Body of pancreas (tissue), 4 donors: ENCODE data around the gene LRRN3. TPM values are rescaled to one million over a fixed set of nuclear protein-coding genes. Genes with fewer than 3 reads are reported as not detected.

Experiments used
- ATAC-seq: fragments of 150-250 bp; one replicate; pipeline ENCODE4 v1.9.1; 2016
- DNase-seq, 4 donors: peaks; one replicate each; pipeline ENCODE4 v3.0.0-alpha.2; 2019
- H3K27ac ChIP-seq, 4 donors: fragments of 200-600 bp; sonication (generic); 1 replicate in 3 of 4; 2 replicates in 1 of 4; pipeline versions ENCODE4 v1.5.1 to v1.6.1; 2016 to 2019; ENCODE audit warnings: mild to moderate bottlenecking in 1 of 4, mixed read lengths in 1 of 4, moderate library complexity in 1 of 4
- H3K27me3 ChIP-seq, 2 donors: fragments of 200-600 bp; sonication (generic); one replicate each; pipeline ENCODE4 v1.6.0; 2016; ENCODE audit warnings: mild to moderate bottlenecking in 1 of 2
- H3K36me3 ChIP-seq, 2 donors: fragments of 200-600 bp; sonication (generic); replicated peaks in 1 of 2; 2 replicates each; pipeline ENCODE4 v1.5.1; 2016; ENCODE audit warnings: low read depth in 2 of 2; ENCODE audit not compliant: insufficient read depth in 1 of 2
- H3K4me1 ChIP-seq: fragments of 200-600 bp; sonication (generic); one replicate; pipeline ENCODE4 v1.6.0; 2016
- H3K4me3 ChIP-seq, 2 donors: fragments of 200-600 bp; sonication (generic); 1 replicate in 1 of 2; 2 replicates in 1 of 2; pipeline ENCODE4 v1.5.1; 2016 to 2019
- H3K9me3 ChIP-seq, 3 donors: fragments of 200-600 bp; sonication (generic); 1 replicate in 2 of 3; 2 replicates in 1 of 3; pipeline ENCODE4 v1.5.1; 2016
- CTCF ChIP-seq, 7 experiments: fragments of 450-650 bp in 4 of 7; fragments of 200-600 bp in 3 of 7; sonication (generic) in 3 of 7; IDR thresholded peaks; one replicate each; pipeline ENCODE4 v1.5.1; 2016 to 2019; ENCODE audit warnings: antibody characterized with exemption in 7 of 7
- POLR2A ChIP-seq, 3 donors: fragments of 450-650 bp; IDR thresholded peaks; one replicate each; pipeline ENCODE4 v1.6.1; 2016; ENCODE audit warnings: antibody characterized with exemption in 3 of 3, mild to moderate bottlenecking in 2 of 3
- WGBS, 2 donors: methylation state at CpG; one replicate each; pipeline ENCODE4 v1.1.5; 2017; 5-methylcytosine and 5-hydroxymethylcytosine counted together
- intact Hi-C: fragments of 100-400 bp; cut with DNase I; formaldehyde crosslinking; loops from one replicate; pipeline ENCODE4 v1.15.1; 2023
- total RNA-seq, 2 donors: library from RNA; depleted of rRNA; stranded (reverse); fragments of >200 nt; gene quantifications; one replicate each; pipeline ENCODE4 v1.1.0, GENCODE V29; 2016

The LRRN3 gene
- total RNA-seq, 2 donors from 2014 or later, result 0.26 to 2.6 TPM

- 93 to 96% methylated on average over 3 of the region's 3 CpGs for WGBS, 2 donors
- ATAC-seq, result no peak
These were observed 14.3 kb downstream of the LRRN3 start for GRCh38 chr7:111105269-111105668.

GRCh38 chr7:111107579-111107978, 16.7 kb downstream of the LRRN3 start:
- Histone ChIP-seq H3K36me3 (no peaks in the 10 kb centered on the region), H3K27ac (no peak overlapping the region), H3K9me3 (no peaks in the 10 kb centered on the region), H3K4me3 (no peak overlapping the region), H3K4me1 (peaks cover 25% of the 10 kb centered on the region), H3K27me3 (no peaks in the 10 kb centered on the region)
- ATAC-seq (no peak), DNase-seq (no peak)
- TF ChIP-seq CTCF (IDR thresholded peaks at IDR 0.05), result no peak
- WGBS, 2 donors, result 15 to 18% methylated on average over 1 of the region's 1 CpG
- intact Hi-C loops, result no loop called here

More at GRCh38 chr7:111105269-111105668, 14.3 kb downstream of the LRRN3 start:
- intact Hi-C loops, result no loop called here
- TF ChIP-seq POLR2A (IDR thresholded peaks at IDR 0.05) (no peak), CTCF (IDR thresholded peaks at IDR 0.05) (no peak)
- H3K27me3 ChIP-seq, result no peaks in the 10 kb centered on the region
- no peaks in the 10 kb centered on the region for H3K36me3 ChIP-seq
- no peak overlapping the region for H3K27ac ChIP-seq
- H3K4me3 ChIP-seq, result no peak overlapping the region
- no peaks in the 10 kb centered on the region for H3K9me3 ChIP-seq
- no peak for DNase-seq
- peaks cover 25% of the 10 kb centered on the region for H3K4me1 ChIP-seq

- 91% methylated on average over 1 of the region's 1 CpG for WGBS, 2 donors
- Histone ChIP-seq H3K36me3 (no peaks in the 10 kb centered on the region), H3K27me3 (no peaks in the 10 kb centered on the region), H3K4me3 (no peak overlapping the region), H3K27ac (no peak overlapping the region), H3K9me3 (no peaks in the 10 kb centered on the region), H3K4me1 (peaks cover 22% of the 10 kb centered on the region)
- intact Hi-C loops, result no loop called here
- no peak for TF ChIP-seq CTCF (IDR thresholded peaks at IDR 0.05)
- no peak for TF ChIP-seq POLR2A (IDR thresholded peaks at IDR 0.05)
- DNase-seq, result no peak
- ATAC-seq, result no peak
These were observed 17.1 kb downstream of the LRRN3 start for GRCh38 chr7:111108000-111108399.

GRCh38 chr7:111108496-111108895, 17.6 kb downstream of the LRRN3 start:
- Histone ChIP-seq H3K4me1 (peaks cover 22% of the 10 kb centered on the region), H3K27ac (no peak overlapping the region), H3K27me3 (no peaks in the 10 kb centered on the region), H3K36me3 (no peaks in the 10 kb centered on the region), H3K4me3 (no peak overlapping the region), H3K9me3 (no peaks in the 10 kb centered on the region)
- 53 to 81% methylated on average over 3 of the region's 3 CpGs for WGBS, 2 donors
- ATAC-seq (no peak), DNase-seq (no peak)
- TF ChIP-seq POLR2A (IDR thresholded peaks at IDR 0.05) (no peak), CTCF (IDR thresholded peaks at IDR 0.05) (no peak)
- intact Hi-C loops, result no loop called here

- DNase-seq (no peak), ATAC-seq (no peak)
- H3K9me3 ChIP-seq, result no peaks in the 10 kb centered on the region
- H3K27me3 ChIP-seq, result no peaks in the 10 kb centered on the region
- H3K27ac ChIP-seq, result no peak overlapping the region
- intact Hi-C loops, result no loop called here
- H3K36me3 ChIP-seq, result no peaks in the 10 kb centered on the region
- TF ChIP-seq CTCF (IDR thresholded peaks at IDR 0.05) (no peak), POLR2A (IDR thresholded peaks at IDR 0.05) (no peak)
- 83 to 86% methylated on average over 2 of the region's 2 CpGs for WGBS, 2 donors
- H3K4me1 ChIP-seq, result peaks cover 23% of the 10 kb centered on the region
- no peak overlapping the region for H3K4me3 ChIP-seq
These were observed 21.5 kb downstream of the LRRN3 start for GRCh38 chr7:111112439-111112838.
